NT2/D1 (cell line): ENCODE measurements around the gene DNAJC22.

ENCODE experiments used
- YY1 ChIP-seq: IDR thresholded peaks from 2 replicates; pipeline ENCODE4 v1.6.1; 2011; ENCODE audit not compliant: insufficient read length, insufficient read depth
- ZNF274 ChIP-seq: IDR thresholded peaks from 2 replicates; pipeline ENCODE4 v1.6.1; 2011; ENCODE audit warnings: mild to moderate bottlenecking, low read depth, low read length

GRCh38 chr12:49348781-49349180 is 2.1 kb downstream of the DNAJC22 start:
- TF ChIP-seq YY1 = no peak
- TF ChIP-seq ZNF274 = no peak
